NCI-H187 treated with DMSO at 0.1 percent for 48 hours (cell line): Measurements from ENCODE around the gene PKHD1.
"Not testable (repeated sequence)": the region's sequence is repeated elsewhere in the genome, so short reads cannot be mapped to it uniquely, and the experiment has no call there.

Experiments
- DNase-seq: peaks from one replicate; lab custom pipeline; 2025; lab: John Stamatoyannopoulos, UW

PKHD1 gene

DNA sequence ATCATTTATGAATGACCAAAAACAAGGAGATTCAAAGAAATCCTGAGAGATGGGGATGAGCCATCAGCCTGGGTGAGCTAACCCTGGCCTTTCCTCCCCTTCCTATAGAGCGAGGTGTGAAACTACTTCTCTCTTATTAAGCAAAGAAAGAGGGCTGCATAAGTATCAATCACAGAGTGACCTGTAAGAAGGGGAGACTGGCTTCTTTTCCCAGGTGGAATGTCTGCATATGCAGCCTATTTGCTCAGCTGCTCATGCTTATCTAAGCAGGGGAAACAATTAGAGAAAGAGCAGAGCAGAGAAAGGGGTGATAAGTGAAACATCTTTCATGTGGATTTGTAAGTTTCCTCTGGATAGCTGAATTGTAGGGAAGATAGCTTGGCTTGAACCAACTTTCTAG, 160.0 kb downstream of the PKHD1 start:
- DNase-seq: no peak

GRCh38 chr6:51926125-51926524, 161.3 kb downstream of the PKHD1 start:
- DNase-seq: no peak

- not testable (repeated sequence) for DNase-seq
These were observed 164.9 kb downstream of the PKHD1 start for GRCh38 chr6:51922479-51922878.

GRCh38 chr6:51918347-51918746, 169.1 kb downstream of the PKHD1 start:
- DNase-seq: not testable (repeated sequence)

DNA sequence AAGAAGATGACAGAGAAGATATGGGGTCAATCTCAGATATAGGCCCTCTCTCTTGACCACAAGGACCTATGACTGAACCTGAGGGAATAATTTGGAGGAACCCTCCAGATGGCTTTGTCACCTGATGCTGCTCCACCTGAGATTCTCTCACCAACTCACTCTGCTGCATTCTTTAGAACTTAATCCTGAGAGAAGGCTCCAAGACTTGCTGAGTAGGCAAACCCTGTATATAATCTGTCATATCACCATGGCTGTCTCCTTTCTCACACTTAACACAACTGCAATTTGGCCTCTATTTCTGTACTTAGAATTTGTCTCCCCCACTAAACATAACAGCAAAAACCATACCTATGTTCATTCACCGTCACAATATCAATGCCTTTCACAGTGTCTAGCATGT, 172.3 kb downstream of the PKHD1 start:
- no peak for DNase-seq

GRCh38 chr6:51913265-51913664, 174.1 kb downstream of the PKHD1 start:
- no peak for DNase-seq

- DNase-seq: no peak
These were observed 176.6 kb downstream of the PKHD1 start for GRCh38 chr6:51910851-51911250.

DNA sequence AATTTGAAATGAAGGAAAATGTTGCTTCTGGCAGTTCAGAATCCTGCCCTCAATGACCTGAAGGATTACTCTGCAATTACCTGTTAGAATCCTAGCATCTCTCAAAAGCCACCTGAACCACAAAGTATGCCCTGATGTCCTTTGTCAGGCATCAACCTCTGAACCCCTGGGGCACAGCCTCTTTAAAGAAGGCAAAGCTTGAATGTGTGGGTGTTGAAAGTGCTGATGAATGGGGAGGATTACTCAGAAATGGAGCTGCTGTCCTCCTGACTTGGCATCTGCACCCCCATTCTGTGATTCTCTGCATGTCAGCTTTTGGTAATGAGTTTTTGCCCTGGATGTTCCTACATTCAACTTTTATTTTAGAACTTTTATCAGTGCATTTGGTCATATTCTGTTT, 179.2 kb downstream of the PKHD1 start:
- DNase-seq: no peak

GRCh38 chr6:51901766-51902764, 185.3 kb downstream of the PKHD1 start:
- DNase-seq: no peak

- DNase-seq: no peak
These were observed 194.0 kb downstream of the PKHD1 start for GRCh38 chr6:51893366-51893765.

- DNase-seq: no peak
These were observed 194.7 kb downstream of the PKHD1 start for GRCh38 chr6:51892750-51893149.

- no peak for DNase-seq
These were observed 195.1 kb downstream of the PKHD1 start for GRCh38 chr6:51892339-51892738.

GRCh38 chr6:51891784-51892183, 195.6 kb downstream of the PKHD1 start:
- no peak for DNase-seq

DNA sequence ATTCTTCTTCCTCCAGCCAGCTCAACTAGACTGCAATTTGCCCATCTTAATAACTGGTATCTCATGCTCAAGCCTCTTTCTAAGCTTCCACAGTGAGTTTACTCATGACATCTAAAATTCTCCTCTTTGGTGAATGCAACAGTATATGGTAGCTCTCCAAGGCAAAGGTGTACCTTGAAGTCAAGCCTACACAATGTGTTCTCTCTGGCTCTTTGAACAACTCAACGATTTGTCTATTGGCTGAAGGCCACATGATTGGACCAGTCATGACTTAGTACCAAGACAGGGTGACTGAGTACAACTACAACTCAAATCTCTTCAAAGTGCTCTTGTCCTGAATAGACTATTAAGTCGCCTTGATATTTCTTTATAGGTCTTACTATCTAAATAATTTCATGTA, 199.6 kb downstream of the PKHD1 start:
- DNase-seq: no peak

DNA sequence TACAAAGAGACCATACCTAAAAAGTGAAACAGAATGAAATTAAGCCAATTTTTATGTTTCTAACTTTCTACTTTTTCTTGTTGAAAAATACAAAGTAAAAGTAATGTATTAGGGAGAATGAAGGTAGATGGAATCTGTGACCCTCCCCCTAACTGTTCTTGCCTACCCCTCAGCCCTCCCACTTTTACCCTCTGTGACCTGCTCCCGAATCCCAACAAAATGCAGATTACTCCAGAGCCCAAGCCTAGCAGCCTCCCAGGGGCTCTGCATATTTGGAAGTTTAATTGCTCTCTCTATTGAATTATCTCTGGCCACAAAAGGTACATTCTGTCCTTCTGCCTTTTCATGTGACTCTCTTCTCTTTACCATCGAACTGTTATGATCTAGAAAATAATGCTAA, 201.5 kb downstream of the PKHD1 start:
- no peak for DNase-seq

- DNase-seq: no peak
These were observed 218.6 kb downstream of the PKHD1 start for GRCh38 chr6:51868591-51869355.

DNA sequence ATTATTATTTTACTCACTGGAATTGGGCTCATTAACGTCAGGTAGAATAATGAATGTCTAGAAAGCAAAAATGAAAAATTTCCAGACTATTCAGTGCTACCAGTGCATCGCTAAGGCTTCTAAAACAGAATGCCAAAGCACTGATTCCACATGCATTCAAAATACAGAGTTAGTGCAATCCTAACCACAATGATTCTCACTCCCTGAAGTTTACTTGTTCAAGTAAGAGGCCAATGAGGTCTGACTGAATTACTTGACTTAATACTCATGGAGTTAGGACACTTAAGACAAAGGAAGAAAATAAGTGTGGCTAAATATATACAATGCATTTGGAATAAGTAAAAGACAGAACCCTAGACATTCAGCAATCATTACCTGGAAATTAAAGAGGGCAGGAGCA, 220.5 kb downstream of the PKHD1 start:
- no peak for DNase-seq

GRCh38 chr6:51865996-51866395, 221.4 kb downstream of the PKHD1 start:
- DNase-seq: no peak

DNA sequence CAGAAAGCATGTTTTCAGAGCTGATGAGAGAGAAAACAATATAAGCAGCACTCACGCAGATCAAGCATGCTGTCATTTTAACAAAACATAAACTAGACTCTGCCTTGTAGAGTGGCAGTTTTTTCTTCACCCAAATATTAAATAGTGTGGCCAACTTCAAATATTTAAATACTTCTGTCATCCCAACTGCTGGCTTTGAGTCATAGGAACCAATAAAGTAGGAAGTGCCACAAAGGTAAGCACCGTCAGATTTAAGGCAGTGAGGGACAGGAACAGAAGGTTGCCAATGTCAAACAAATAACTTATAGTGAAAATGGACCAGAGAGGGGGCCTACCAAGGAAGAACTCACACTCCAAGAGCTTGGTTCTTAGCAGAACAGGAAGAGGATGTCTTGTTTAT, 222.2 kb downstream of the PKHD1 start:
- DNase-seq: no peak

GRCh38 chr6:51857134-51857533, 230.3 kb downstream of the PKHD1 start:
- no peak for DNase-seq

DNA sequence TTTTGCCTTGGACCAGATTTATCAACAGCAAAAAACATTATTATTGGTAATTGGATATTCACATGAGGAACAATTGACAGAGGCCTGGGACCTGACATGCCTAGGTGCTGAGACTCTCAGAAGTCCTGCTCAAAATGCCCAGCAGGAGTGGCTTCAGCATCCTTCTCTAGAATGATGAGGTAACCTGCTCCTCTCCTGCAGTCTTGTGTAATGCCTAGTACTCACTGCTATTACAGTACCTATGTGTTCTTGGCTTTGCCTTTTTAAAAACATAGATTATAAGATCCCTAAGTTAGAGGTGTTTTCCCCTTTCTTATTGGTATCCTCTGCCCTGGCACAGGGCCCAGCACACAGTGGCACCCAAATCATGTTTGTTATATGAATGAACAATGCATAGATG, 230.9 kb downstream of the PKHD1 start:
- no peak for DNase-seq

DNA sequence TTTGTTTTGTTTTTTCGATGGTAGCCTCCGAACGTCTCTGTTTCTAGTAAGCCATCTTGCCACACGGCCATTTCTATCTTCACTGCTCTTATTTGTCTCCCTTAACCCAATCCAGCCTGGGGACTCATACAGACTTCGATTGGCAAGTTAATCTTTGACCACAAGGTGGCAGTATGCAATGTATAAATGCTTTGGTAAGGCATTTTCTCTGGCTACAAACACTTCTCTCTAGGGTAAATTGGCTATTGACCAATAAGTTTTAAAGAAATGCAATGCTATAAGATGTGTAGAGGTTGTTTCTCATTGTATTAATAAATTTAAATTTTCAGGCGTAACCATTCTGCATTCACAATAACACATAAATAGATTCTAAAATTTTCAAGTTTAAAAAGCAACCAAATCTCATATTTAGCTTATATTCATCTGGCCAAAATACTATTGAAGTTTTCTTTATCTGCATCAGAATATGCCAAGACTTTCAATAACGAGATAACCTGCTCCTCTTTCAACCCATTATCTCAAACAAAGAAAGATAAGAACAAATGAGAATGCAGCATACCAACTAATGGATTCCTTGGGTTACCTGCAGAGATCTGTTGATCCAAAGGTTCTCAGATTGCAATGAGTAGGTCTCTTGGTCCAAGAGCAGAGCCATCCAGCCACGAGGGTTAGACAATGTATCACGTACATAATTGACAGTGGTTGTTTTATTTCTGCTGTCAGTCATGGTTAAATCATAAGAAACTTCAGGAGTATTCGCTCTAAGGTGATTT, 231.9 kb downstream of the PKHD1 start:
- no peak for DNase-seq
